GM18873 (cell line): ENCODE measurements around the gene EXOC8.
"Not testable (repeated sequence)": the region's sequence is repeated elsewhere in the genome, so short reads cannot be mapped to it uniquely, and the experiment has no call there.

Experiments
- ATAC-seq: cut with Tn5 transposase; IDR thresholded peaks from one replicate; pipeline ENCODE4 v1.9.1; 2021; ENCODE audit warnings: mild to moderate bottlenecking, moderate library complexity, moderate number of reproducible peaks; ENCODE audit not compliant: unreplicated experiment, low FRiP score

Gene EXOC8

DNA sequence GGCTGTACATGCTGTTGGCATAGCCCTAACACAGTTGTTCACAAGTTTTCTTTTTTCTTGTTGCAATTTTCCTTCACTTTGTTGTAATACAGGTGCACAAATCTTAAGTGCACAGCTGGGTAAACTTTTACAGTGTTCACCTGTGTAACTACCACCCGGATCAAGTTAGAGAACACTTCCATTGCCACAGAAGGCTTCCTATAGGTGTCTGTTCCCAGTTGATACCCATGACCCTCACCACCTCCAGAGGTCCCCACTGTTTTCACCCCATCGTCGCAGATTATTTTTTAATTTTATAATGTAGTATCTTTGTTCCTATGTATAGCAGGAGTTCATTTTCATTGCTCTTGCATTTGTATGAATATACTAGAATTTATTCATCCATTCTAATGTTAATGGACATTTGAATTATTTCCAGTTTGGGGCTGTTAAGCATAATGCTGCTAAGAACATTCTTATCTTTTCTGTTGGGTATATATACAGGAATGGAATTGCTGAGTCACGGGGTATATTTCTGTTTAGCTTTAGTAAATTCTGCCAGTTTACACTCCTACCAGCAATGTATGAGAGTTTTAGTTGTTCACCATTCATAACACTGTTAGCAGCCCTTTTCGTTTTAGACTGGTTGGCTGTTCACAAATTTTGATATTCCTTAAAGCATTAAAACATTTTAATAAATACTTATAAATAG lies 16.8 kb upstream of the EXOC8 start:
- ATAC-seq = no peak

DNA sequence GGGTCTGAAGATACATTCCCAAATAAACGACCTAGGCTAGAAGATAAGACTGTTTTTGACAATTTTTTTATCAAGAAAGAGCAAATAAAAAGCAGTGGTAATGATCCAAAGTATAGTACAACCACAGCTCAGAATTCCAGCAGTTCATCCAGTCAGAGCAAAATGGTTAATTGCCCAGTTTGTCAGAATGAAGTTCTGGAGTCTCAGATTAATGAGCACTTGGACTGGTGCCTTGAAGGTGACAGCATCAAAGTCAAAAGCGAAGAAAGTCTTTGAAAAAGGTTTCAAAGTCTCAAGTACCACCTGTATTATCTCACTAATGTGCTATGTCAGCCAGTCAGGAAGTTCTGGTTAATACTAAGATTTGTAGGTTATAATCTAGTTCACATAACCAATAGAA lies 15.4 kb upstream of the EXOC8 start:
- no peak for ATAC-seq

DNA sequence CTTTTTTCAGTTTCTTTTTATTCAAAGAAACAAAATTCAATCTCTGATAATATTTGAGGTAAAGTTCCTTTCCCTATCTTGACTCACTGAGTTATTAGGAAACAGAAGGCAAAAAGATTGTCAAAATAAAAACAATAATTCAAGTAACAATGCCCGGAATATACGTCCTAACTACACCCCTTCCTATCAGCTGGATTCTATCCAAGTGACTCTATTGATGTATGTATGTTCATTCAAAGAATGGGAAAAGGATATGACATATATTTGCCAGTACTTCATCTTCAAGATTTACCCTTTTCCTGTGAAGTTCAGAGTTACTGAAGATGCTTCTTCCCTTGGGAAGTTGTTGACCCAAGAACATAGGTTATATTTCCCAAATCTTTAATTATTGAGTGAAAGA lies 14.2 kb upstream of the EXOC8 start:
- ATAC-seq = no peak

DNA sequence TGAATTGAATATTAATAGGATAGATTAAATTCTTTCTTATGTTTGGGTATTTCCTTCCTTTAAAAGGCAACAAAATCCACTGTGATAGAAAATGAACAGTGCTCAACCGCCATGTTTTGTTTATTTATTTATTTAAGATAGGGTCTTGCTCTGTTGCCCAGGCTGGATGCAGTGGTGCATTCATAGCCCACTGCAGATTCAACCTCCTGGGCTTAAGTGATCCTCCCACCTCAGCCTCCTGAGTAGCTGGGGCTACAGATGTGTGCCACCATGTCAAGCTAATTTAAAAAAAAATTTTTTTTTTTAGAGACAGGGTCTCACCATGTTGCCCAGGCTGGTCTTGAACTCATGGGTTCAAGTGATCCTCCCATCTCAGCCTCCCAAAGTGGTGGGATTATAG lies 11.2 kb upstream of the EXOC8 start:
- ATAC-seq = not testable (repeated sequence)

DNA sequence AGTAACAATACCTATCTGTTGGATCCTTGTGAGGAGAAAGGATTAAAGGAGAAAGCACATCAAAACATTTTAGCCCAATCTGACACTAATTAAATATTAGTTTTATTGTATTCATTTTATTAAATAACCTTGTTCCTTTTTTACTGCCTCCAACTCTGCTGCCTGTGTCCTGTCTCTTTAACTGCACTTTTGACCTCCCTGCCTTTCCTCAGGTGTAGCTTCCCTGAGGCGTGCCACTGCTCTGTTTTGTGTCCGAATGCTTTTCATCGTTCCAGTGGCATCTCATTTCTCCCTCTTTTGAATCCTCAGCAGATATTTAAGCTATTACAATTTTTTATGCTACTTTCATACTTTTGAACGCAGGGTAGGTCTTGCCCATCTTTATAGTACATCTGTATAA lies 10.8 kb upstream of the EXOC8 start:
- ATAC-seq = no peak

- no peak for ATAC-seq
Observed at GRCh38 chr1:231347961-231348360, 10.3 kb upstream of the EXOC8 start.

DNA sequence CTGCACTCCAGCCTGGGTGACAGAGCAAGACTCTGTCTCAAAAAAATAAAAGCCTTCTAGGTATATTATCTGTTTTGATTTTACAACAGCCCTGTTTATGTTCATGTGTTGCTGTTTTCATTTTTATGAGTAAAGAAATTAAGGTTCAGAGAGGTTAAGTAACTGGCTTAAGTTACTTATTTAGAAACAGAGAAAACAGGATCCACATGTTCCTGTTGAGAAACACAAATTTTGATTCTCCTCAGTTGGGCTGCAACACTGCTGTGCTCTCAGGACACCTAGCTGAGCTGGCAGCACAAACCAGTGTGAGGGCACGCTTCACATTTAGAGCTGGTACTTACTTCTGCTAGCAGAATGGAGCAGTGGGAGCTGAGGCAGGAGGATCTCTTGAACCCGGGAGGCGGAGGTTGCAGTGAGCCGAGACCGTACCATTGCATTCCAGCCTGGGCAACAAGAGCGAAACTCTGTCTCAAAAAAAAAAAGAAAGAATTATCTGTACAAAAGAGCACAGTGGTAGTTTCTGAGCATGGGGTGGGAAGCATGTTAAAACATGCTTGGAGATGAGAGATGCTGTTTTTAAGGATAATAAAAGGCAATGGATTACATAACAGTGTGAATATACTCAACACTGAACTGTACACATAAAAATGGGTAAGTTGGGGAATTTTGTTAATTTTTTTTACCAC lies 2.8 kb upstream of the EXOC8 start:
- ATAC-seq = no peak

- peak; percentile 5 for ATAC-seq
Observed at GRCh38 chr1:231338270-231339128, 847 bp upstream of the EXOC8 start, which contains the start of gene SPRTN. Gene SPRTN (plus strand): TSS chr1:231338293. CDS start chr1:231338384, 91 bp downstream.

DNA sequence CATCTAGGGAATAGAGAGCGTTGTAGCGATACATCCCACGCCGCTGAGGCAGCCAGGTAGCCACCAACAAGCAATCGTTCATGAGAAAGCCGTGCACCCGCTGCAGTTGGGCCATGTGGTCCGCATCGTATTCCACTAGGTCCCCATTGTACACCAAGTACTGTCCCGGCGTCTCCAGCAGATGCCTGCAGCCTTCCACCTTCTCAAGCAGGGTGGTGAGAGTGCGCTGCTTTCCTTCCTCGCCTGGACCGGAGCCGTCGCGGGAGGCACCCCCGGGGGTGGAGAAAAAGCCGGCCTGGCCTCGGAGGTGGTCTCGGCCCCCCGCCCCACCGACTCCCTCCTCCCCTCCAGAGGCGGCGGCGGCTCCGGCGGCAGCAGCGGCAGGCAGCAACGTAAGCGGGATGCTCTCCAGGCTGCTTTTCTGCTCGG lies 595 bp downstream of the EXOC8 start:
- ATAC-seq = peak; percentile 14

DNA sequence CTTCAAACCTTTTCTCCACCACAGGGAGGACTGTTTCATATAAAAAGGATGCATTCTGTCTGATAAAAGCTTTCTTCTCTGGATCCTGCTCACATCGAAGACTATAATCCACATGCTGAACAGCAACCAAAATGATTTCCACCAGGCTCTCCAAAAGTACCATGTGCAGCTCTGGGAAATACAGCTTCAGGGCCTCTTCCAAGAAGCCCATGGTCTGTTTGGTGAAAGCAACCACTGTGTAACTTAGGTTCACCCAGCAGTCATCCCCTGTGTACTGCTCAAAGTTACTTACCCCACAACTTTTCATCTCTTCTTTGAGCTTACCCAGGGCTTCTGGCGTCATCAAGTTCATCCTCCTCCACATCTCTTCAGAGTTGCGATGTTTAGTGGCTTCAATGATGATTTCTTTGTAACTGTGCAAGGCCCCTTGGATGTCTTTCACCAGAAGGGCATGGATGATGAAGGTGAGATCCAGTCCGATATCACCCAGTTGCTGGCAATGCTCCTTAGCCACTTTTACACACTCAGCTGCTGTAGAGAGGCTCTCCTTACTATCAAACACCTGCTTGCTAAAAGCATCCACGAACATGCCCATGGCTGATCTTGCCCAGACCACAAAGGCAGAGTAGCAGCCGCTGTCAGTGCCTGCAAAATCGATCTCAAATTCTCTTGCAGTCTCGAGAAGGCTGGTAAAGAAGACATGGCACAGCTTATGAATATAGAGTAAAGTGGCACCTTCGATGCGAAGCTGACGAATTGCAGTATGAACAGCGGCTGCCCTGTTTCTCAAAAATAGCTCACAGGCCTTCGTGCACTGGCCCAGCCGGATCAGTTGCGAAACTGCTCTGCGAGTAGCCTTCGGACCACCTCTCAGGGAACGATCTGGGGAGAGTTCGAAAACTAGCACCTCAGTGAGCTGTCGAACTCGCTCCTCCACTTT lies 1.7 kb downstream of the EXOC8 start:
- no peak for ATAC-seq

GRCh38 chr1:231334952-231335351 lies 2.7 kb downstream of the EXOC8 start:
- no peak for ATAC-seq

GRCh38 chr1:231334079-231334666 lies 3.5 kb downstream of the EXOC8 start:
- ATAC-seq = no peak

- no peak for ATAC-seq
Observed at GRCh38 chr1:231332761-231333160, 4.9 kb downstream of the EXOC8 start.

- no peak for ATAC-seq
Observed at GRCh38 chr1:231329483-231329882, 8.2 kb downstream of the EXOC8 start.

DNA sequence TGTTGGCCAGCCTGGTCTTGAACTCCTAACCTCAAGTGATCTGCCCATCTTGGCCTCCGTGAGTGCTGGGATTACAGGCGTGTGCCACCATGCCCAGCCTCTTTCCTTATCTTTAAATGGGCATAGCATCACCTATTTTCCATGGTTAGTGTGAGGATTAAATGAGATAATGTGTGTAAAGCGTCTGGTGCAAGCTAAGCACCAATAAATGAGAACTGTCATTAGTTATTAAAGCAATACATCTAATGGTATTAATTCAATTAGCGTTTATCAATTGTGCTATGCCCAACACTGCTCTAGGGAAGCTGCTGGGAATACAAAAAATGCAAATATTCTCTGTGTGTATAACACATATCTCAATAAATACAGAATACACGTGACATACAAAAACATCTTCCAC lies 10.0 kb downstream of the EXOC8 start:
- no peak for ATAC-seq

- ATAC-seq = no peak
Observed at GRCh38 chr1:231326248-231326647, 11.4 kb downstream of the EXOC8 start.

GRCh38 chr1:231324660-231325059 lies 13.0 kb downstream of the EXOC8 start:
- no peak for ATAC-seq

GRCh38 chr1:231322880-231323530 lies 14.6 kb downstream of the EXOC8 start:
- no peak for ATAC-seq

DNA sequence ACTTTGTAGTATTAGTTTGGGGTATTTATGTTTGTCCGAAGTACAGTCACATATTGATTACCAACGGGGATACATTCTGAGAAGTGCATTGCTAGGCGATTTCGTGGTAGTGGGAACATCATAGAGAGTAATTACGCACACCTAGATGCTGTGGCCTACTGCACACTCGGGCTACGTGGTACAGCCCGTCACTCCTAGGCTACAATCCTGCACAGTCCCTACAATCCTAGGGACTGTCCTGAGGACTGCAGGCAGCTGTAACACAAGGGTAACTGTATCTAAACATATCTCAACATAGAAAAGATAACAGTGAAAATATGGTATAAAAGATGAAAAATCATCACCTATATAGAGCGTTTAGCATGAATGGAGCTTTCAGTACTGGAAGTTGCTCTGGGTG lies 18.6 kb downstream of the EXOC8 start:
- no peak for ATAC-seq
